ENCODE results near the gene TGFB1. TPM values are rescaled to one million over a fixed set of nuclear protein-coding genes. Genes with fewer than 3 reads are reported as not detected.

TGFB1 gene
- total and polyA plus RNA-seq, 2 of the 13 experiments (the other 11 are each of a cell fraction or from before 2014, with no cell fraction given): 4.1 to 5.4 TPM

DNA sequence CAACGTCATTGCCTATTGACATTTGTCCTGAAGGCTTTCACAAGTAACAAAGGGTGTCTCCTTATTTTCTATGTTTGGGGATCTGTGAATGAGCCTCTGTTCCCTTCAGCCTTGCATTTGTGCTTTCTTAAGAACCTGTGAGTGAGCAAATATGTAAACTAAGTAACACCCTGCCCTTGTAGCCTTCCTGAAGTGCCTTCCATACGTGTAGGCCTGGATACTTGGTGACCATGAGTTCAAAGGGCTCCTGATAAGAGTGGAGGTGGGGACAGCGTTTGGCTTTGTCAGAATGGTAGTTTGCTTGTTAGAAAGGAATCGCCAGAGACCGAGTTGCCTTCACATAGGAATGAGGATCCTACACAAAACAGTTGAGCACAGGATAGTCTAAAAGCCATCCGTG is 58.2 kb downstream of the TGFB1 start (continued):
- TF ChIP-seq HDAC2 (CRISPR knock-in tag; IDR thresholded peaks at IDR 0.05): no peak
- no peak for TF ChIP-seq GRHL1 (CRISPR knock-in tag; conservative IDR thresholded peaks at IDR 0.05)
- TF ChIP-seq ZNF674 (CRISPR knock-in tag; IDR thresholded peaks at IDR 0.05; ENCODE audit: low read depth): no peak
- no peak for TF ChIP-seq MATR3 (CRISPR knock-in tag; IDR thresholded peaks at IDR 0.05)
- TF ChIP-seq AHR (CRISPR knock-in tag; IDR thresholded peaks at IDR 0.05): no peak
- no peak for TF ChIP-seq ZBTB40 (IDR thresholded peaks at IDR 0.05)
- TF ChIP-seq ZBTB40 (CRISPR knock-in tag; IDR thresholded peaks at IDR 0.05): no peak
- no peak for TF ChIP-seq RXRB (CRISPR knock-in tag; IDR thresholded peaks at IDR 0.05; ENCODE audit: borderline replicate concordance)
- TF ChIP-seq HMGXB3 (CRISPR knock-in tag; IDR thresholded peaks at IDR 0.05; ENCODE audit: borderline replicate concordance): no peak

Measured in HepG2 (cell line).